HepG2 (cell line): ENCODE measurements around the gene RPL6. TPM values are rescaled to one million over a fixed set of nuclear protein-coding genes. Genes with fewer than 3 reads are reported as not detected.

ENCODE experiments used
- AGO2 ChIP-seq: fragments of 200-400 bp; formaldehyde crosslinking; optimal IDR thresholded peaks from 2 replicates; pipeline ENCODE3; 2017; ENCODE audit warnings: mild to moderate bottlenecking, low read depth, low read length, moderate library complexity
- CCAR2 ChIP-seq: fragments of 200-400 bp; formaldehyde crosslinking; optimal IDR thresholded peaks from 2 replicates; pipeline ENCODE3; 2018; ENCODE audit warnings: low read depth, mild to moderate bottlenecking, low read length, moderate library complexity
- HCFC1 ChIP-seq: fragments of 150-350 bp; IDR thresholded peaks from 2 replicates; pipeline ENCODE4 v1.6.1; 2014; ENCODE audit warnings: low read depth, low read length
- KDM5A ChIP-seq: fragments of 200-600 bp; sonication (generic); IDR thresholded peaks from 2 replicates; pipeline ENCODE4 v1.7.0; 2018; ENCODE audit warnings: antibody characterized with exemption, mild to moderate bottlenecking, low read length, borderline replicate concordance
- KLF16 ChIP-seq, 2 experiments: sonication (generic) in 1 of 2; formaldehyde crosslinking in 1 of 2; IDR thresholded peaks; 2 replicates each; pipeline versions ENCODE4 v1.6.1 to v1.8.0; 2016 to 2023; ENCODE audit warnings: missing genetic modification reagents in 2 of 2, missing compliant biosample characterization in 1 of 2
- NFKBIZ ChIP-seq: IDR thresholded peaks from 2 replicates; pipeline ENCODE4 v1.6.1; 2018; ENCODE audit warnings: missing genetic modification reagents, missing compliant biosample characterization
- PHF20 ChIP-seq: sonication (generic); formaldehyde crosslinking; IDR thresholded peaks from 2 replicates; pipeline ENCODE4 v1.5.0; 2020; ENCODE audit warnings: mild to moderate bottlenecking, missing genetic modification reagents
- RBM39 ChIP-seq: fragments of 200-400 bp; formaldehyde crosslinking; IDR thresholded peaks from one replicate; pipeline ENCODE4 v1.6.1; 2018; ENCODE audit warnings: antibody characterized with exemption, mild to moderate bottlenecking, low read depth, low read length; ENCODE audit not compliant: poor library complexity, severe bottlenecking
- SMYD3 ChIP-seq: sonication (generic); formaldehyde crosslinking; IDR thresholded peaks from 2 replicates; pipeline ENCODE4 v1.8.1; 2023; ENCODE audit warnings: mild to moderate bottlenecking, missing genetic modification reagents
- SPEN ChIP-seq: sonication (generic); formaldehyde crosslinking; IDR thresholded peaks from 2 replicates; pipeline ENCODE4 v1.5.1; 2020; ENCODE audit warnings: low read depth, mild to moderate bottlenecking, missing genetic modification reagents
- ZC3H4 ChIP-seq: sonication (generic); formaldehyde crosslinking; IDR thresholded peaks from 2 replicates; pipeline ENCODE4 v1.4.0; 2020; ENCODE audit warnings: missing genetic modification reagents, borderline replicate concordance
- ZNF468 ChIP-seq: sonication (generic); formaldehyde crosslinking; IDR thresholded peaks from 2 replicates; pipeline ENCODE4 v1.8.0; 2022; ENCODE audit warnings: mild to moderate bottlenecking, moderate library complexity, missing genetic modification reagents
- ZNF761 ChIP-seq: sonication (generic); formaldehyde crosslinking; conservative IDR thresholded peaks from 2 replicates; pipeline ENCODE4 v1.4.0; 2020; ENCODE audit warnings: mild to moderate bottlenecking, missing genetic modification reagents
- polyA plus RNA-seq, 8 experiments: library from polyadenylated mRNA; depleted of rRNA in 3 of 8; stranded (reverse) in 7 of 8; unstranded in 1 of 8; fragments of >200 nt; fragmentation: Illumina TruSeq in 4 of 8; extraction: Trizol in 4 of 8; gene quantifications; 2 replicates each; pipeline versions ENCODE4 v1.2.1 to v1.2.3, GENCODE V29; 2011 to 2016; ENCODE audit warnings: low read depth in 4 of 8, missing spikeins in 1 of 8, mixed read lengths in 1 of 8; ENCODE audit not compliant: insufficient read depth in 1 of 8
- total RNA-seq, 5 experiments: library from RNA; depleted of rRNA; stranded (reverse); fragments of >200 nt; fragmentation: Illumina TruSeq; extraction: Trizol; gene quantifications; 2 replicates each; pipeline ENCODE4 v1.2.3, GENCODE V29; 2016; ENCODE audit warnings: low read depth in 1 of 5
- TF ChIP-seq, protein P1 (sequence below): sonication (generic); formaldehyde crosslinking; IDR thresholded peaks from 2 replicates; pipeline ENCODE4 v1.9.0; 2021; ENCODE audit warnings: missing genetic modification reagents, borderline replicate concordance
- TF ChIP-seq, protein P2 (sequence below): sonication (generic); formaldehyde crosslinking; IDR thresholded peaks from one replicate; pipeline ENCODE4 v1.5.1; 2020; ENCODE audit warnings: mild to moderate bottlenecking, missing genetic modification reagents; ENCODE audit errors: not compliant biosample characterization
- TF ChIP-seq, protein P3 (sequence below): sonication (generic); formaldehyde crosslinking; IDR thresholded peaks from 2 replicates; pipeline ENCODE4 v1.8.0; 2023; ENCODE audit warnings: mild to moderate bottlenecking, missing genetic modification reagents

RPL6 gene
- total and polyA plus RNA-seq, 2 of the 13 experiments (the other 11 are each of a cell fraction or from before 2014, with no cell fraction given) = 1,551 to 1,719 TPM

DNA sequence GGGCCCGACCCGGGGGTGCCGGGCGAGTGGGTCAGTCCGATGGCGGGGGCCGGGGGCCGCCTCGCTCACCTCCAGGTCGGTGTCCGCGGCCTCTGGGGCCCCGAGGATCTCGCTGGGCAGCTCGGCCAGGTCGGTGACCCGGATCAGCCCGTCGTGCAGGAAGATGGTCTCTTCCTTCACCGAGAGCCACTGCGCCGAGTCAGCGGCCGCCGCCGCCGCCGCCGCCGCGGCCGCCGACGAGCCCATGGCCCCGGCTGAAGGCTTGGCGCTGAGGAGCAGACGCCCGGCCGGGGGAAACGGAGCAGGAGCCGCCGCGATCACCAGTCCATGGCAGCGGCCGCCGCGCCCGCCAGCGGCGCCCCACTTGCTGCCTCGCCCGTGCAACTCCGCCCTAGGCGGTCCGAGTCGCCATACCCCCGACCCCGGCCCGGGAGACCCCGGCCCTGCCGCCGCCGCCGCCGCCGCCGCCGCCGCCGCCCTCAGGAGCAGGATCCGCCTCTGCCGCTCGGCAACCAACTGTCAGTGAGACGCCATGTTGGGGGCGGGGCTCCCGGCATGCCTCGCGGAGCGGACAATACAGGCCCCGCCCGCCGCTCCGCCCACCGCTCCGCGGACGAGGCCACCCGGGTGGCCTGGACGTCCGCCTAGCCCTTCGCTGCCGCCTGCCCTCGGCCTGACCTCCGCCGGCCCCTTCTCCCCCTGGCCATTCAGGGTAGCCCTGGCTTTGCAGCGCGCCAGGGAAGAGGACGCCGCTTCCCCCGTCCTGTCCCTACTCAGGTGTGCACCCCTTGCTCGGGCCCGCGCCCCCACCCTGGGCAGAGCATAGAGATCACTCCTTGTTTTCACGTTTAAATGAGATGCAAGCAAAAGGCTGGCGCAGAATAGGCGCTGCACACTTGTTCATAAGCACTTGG lies 27.3 kb downstream of the RPL6 start, which contains the start of gene HECTD4 (continued):
- TF ChIP-seq, protein P1, sequence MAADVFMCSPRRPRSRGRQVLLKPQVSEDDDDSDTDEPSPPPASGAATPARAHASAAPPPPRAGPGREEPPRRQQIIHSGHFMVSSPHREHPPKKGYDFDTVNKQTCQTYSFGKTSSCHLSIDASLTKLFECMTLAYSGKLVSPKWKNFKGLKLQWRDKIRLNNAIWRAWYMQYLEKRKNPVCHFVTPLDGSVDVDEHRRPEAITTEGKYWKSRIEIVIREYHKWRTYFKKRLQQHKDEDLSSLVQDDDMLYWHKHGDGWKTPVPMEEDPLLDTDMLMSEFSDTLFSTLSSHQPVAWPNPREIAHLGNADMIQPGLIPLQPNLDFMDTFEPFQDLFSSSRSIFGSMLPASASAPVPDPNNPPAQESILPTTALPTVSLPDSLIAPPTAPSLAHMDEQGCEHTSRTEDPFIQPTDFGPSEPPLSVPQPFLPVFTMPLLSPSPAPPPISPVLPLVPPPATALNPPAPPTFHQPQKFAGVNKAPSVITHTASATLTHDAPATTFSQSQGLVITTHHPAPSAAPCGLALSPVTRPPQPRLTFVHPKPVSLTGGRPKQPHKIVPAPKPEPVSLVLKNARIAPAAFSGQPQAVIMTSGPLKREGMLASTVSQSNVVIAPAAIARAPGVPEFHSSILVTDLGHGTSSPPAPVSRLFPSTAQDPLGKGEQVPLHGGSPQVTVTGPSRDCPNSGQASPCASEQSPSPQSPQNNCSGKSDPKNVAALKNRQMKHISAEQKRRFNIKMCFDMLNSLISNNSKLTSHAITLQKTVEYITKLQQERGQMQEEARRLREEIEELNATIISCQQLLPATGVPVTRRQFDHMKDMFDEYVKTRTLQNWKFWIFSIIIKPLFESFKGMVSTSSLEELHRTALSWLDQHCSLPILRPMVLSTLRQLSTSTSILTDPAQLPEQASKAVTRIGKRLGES (CRISPR knock-in tag) = no peak
- TF ChIP-seq NFKBIZ (CRISPR knock-in tag) (no peak), PHF20 (CRISPR knock-in tag) (peak; percentile 74), SMYD3 (CRISPR knock-in tag) (peak; percentile 72), KDM5A (peak; percentile 54; the same call in 1 of the 2 replicates), KLF16 (CRISPR knock-in tag; IDR thresholded peaks at IDR 0.05) (peak in 1 of 2 experiments; percentile 83; a peak in 2 of 4 replicates), ZNF761 (CRISPR knock-in tag) (no peak), HCFC1 (peak; percentile 40; the same call in 1 of the 2 replicates), SPEN (CRISPR knock-in tag) (peak; percentile 58; the same call in 1 of the 2 replicates), ZC3H4 (CRISPR knock-in tag) (no peak), ZNF468 (CRISPR knock-in tag) (peak; percentile 25; the same call in 1 of the 2 replicates), AGO2 (peak; percentile 51), CCAR2 (no peak), RBM39 (peak; percentile 38)
- TF ChIP-seq, protein P2, sequence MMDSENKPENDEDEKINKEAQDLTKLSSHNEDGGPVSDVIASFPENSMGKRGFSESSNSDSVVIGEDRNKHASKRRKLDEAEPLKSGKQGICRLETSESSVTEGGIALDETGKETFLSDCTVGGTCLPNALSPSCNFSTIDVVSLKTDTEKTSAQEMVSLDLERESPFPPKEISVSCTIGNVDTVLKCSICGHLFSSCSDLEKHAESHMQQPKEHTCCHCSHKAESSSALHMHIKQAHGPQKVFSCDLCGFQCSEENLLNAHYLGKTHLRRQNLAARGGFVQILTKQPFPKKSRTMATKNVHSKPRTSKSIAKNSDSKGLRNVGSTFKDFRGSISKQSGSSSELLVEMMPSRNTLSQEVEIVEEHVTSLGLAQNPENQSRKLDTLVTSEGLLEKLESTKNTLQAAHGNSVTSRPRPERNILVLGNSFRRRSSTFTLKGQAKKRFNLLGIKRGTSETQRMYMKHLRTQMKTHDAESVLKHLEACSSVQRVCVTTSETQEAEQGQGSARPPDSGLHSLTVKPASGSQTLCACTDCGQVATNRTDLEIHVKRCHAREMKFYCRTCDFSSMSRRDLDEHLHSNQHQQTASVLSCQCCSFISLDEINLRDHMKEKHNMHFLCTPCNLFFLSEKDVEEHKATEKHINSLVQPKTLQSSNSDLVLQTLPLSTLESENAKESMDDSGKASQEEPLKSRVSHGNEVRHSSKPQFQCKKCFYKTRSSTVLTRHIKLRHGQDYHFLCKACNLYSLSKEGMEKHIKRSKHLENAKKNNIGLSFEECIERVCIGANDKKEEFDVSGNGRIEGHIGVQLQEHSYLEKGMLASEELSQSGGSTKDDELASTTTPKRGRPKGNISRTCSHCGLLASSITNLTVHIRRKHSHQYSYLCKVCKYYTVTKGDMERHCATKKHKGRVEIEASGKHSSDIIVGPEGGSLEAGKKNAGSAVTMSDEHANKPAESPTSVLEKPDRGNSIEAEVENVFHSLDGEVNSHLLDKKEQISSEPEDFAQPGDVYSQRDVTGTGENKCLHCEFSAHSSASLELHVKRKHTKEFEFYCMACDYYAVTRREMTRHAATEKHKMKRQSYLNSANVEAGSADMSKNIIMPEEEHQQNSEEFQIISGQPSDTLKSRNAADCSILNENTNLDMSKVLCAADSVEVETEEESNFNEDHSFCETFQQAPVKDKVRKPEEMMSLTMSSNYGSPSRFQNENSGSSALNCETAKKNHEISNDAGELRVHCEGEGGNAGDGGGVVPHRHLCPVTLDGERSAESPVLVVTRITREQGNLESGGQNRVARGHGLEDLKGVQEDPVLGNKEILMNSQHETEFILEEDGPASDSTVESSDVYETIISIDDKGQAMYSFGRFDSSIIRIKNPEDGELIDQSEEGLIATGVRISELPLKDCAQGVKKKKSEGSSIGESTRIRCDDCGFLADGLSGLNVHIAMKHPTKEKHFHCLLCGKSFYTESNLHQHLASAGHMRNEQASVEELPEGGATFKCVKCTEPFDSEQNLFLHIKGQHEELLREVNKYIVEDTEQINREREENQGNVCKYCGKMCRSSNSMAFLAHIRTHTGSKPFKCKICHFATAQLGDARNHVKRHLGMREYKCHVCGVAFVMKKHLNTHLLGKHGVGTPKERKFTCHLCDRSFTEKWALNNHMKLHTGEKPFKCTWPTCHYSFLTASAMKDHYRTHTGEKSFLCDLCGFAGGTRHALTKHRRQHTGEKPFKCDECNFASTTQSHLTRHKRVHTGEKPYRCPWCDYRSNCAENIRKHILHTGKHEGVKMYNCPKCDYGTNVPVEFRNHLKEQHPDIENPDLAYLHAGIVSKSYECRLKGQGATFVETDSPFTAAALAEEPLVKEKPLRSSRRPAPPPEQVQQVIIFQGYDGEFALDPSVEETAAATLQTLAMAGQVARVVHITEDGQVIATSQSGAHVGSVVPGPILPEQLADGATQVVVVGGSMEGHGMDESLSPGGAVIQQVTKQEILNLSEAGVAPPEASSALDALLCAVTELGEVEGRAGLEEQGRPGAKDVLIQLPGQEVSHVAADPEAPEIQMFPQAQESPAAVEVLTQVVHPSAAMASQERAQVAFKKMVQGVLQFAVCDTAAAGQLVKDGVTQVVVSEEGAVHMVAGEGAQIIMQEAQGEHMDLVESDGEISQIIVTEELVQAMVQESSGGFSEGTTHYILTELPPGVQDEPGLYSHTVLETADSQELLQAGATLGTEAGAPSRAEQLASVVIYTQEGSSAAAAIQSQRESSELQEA (CRISPR knock-in tag) = peak; percentile 26
- TF ChIP-seq, protein P3, sequence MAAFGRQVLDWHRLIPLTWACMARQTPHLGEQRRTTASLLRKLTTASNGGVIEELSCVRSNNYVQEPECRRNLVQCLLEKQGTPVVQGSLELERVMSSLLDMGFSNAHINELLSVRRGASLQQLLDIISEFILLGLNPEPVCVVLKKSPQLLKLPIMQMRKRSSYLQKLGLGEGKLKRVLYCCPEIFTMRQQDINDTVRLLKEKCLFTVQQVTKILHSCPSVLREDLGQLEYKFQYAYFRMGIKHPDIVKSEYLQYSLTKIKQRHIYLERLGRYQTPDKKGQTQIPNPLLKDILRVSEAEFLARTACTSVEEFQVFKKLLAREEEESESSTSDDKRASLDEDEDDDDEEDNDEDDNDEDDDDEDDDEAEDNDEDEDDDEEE = peak; percentile 66; the same call in 1 of the 2 replicates
